ENCODE results near the gene OTOP2.
"Not testable (repeated sequence)": the region's sequence is repeated elsewhere in the genome, so short reads cannot be mapped to it uniquely, and the experiment has no call there.

OTOP2 gene

GRCh38 chr17:74960570-74961342 is 36.7 kb downstream of the OTOP2 start:
- Mint-ChIP-seq H3K36me3 (no peaks in the 10 kb centered on the region), H3K9me3 (no peaks in the 10 kb centered on the region), H3K27ac (no peak overlapping the region), H3K4me1 (peaks cover 11% of the 10 kb centered on the region), H3K27me3 (peaks cover 8% of the 10 kb centered on the region), H3K4me3 (no peak overlapping the region)
- peak; percentile 76 for ATAC-seq (ENCODE audit: low read depth)
- DNase-seq (ENCODE audit: low spot score in 2 of 2), result peak in 1 of 2 donors; percentile 31

GRCh38 chr17:74961657-74962350 is 37.7 kb downstream of the OTOP2 start:
- Mint-ChIP-seq H3K27me3 (peaks cover 8% of the 10 kb centered on the region), H3K4me1 (peaks cover 11% of the 10 kb centered on the region), H3K27ac (no peak overlapping the region), H3K36me3 (no peaks in the 10 kb centered on the region), H3K4me3 (no peak overlapping the region), H3K9me3 (no peaks in the 10 kb centered on the region)
- DNase-seq (ENCODE audit: low spot score in 2 of 2) (peak; percentile 81 to 88), ATAC-seq (ENCODE audit: low read depth) (peak; percentile 70)

- Mint-ChIP-seq H3K27me3 (peaks cover 8% of the 10 kb centered on the region), H3K9me3 (no peaks in the 10 kb centered on the region), H3K4me3 (no peak overlapping the region), H3K36me3 (no peaks in the 10 kb centered on the region), H3K4me1 (peaks cover 11% of the 10 kb centered on the region), H3K27ac (no peak overlapping the region)
- DNase-seq (ENCODE audit: low spot score in 2 of 2) (no peak), ATAC-seq (ENCODE audit: low read depth) (no peak)
Measured at GRCh38 chr17:74962622-74963394, 38.7 kb downstream of the OTOP2 start.

GRCh38 chr17:74963656-74964055 is 39.6 kb downstream of the OTOP2 start:
- H3K27ac Mint-ChIP-seq, result no peak overlapping the region
- H3K27me3 Mint-ChIP-seq, result peaks cover 8% of the 10 kb centered on the region

DNA sequence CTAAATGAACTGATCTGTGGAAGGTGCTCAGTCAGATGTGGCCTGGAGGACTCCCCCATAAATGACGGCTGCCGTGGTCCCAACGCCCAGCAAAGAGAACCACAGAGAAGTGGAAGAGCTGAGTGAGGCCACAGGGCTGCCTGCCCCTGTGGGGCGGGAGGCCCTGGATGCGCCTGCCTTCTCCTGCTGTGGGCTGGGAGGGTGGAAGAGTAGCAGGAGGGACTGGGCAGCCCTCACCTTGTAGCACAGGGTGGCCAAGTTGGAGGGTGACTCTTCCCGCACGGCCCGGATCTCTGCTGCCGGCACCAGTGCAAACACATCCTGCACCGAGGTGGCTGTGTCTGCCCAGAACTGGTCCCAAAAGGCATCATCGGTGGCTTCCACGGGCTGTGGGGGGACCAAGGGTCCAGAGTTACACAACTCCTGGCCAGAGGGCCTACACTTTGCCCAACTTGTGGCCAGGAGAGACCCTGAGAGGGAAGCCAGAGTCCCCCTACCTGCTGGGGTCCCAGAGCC is 40.2 kb downstream of the OTOP2 start:
- Mint-ChIP-seq H3K4me1 (peaks cover 11% of the 10 kb centered on the region), H3K27me3 (peaks cover 8% of the 10 kb centered on the region), H3K36me3 (no peaks in the 10 kb centered on the region), H3K4me3 (no peak overlapping the region), H3K27ac (no peak overlapping the region), H3K9me3 (no peaks in the 10 kb centered on the region)
- DNase-seq (ENCODE audit: low spot score in 2 of 2) (no peak), ATAC-seq (ENCODE audit: low read depth) (no peak)

More at GRCh38 chr17:74963656-74964055, 39.6 kb downstream of the OTOP2 start:
- Mint-ChIP-seq H3K9me3 (no peaks in the 10 kb centered on the region), H3K4me3 (no peak overlapping the region), H3K36me3 (no peaks in the 10 kb centered on the region), H3K4me1 (peaks cover 11% of the 10 kb centered on the region)
- DNase-seq (ENCODE audit: low spot score in 2 of 2) (no peak), ATAC-seq (ENCODE audit: low read depth) (no peak)

DNA sequence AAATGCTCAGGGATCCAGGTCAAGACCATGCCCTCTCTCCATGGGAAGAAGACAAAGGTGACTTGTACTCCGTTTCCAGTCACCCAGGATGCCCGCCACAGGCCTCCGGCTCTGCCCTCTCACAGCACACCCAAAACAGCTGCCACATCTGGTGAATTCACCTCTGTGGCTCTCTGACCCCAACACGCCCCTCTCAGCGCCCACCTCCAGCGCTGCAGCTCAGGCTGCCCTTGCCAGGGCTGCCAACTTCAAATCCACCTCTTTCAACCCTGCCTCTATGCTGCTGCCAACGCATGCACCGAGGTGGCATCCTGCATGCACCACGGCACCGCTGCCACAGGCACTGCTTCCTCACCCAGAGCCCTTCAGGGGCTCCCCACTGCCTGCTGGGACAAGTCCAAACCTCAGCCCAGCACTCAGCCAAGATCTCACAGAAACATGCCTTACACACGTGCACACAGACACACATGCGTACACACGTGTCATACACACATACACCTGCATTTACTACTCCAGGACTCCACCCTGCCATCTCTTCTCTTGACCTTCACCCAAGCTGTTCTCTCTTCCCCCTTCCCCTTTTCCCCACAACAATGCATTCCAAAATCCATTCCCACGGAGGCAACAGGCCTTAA is 41.0 kb downstream of the OTOP2 start:
- peaks cover 11% of the 10 kb centered on the region for H3K4me1 Mint-ChIP-seq
- H3K9me3 Mint-ChIP-seq, result no peaks in the 10 kb centered on the region
- H3K27me3 Mint-ChIP-seq, result peaks cover 6% of the 10 kb centered on the region
- H3K27ac Mint-ChIP-seq, result no peak overlapping the region
- no peak overlapping the region for H3K4me3 Mint-ChIP-seq
- ATAC-seq (ENCODE audit: low read depth), result no peak
- DNase-seq (ENCODE audit: low spot score in 2 of 2), result no peak
- H3K36me3 Mint-ChIP-seq, result no peaks in the 10 kb centered on the region

DNA sequence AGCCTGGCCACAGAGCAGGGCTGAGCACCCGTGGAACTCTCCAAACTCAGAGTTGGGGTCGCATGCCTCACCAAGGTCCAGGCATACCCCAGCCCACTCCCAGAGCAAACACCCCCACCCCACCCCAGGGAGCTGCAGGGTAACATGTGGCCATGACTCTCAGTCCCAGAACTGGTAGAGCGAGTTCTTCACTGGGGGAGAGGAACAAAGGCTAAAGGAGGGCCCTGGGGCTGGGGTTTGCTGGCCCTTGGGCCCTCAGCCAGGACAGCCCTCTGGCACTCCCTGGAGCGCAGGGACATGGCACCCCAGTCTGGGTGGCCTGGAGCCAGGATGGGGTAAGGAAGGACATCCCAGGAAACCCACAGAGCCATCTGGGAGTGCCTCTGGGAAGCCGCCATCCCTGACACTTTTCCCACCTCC is 44.3 kb downstream of the OTOP2 start:
- no peaks in the 10 kb centered on the region for H3K36me3 Mint-ChIP-seq
- no peak for DNase-seq (ENCODE audit: low spot score in 2 of 2)
- no peak for ATAC-seq (ENCODE audit: low read depth)
- H3K27ac Mint-ChIP-seq, result no peak overlapping the region
- H3K4me3 Mint-ChIP-seq, result no peak overlapping the region
- H3K4me1 Mint-ChIP-seq, result peaks cover 10% of the 10 kb centered on the region
- peaks cover 8% of the 10 kb centered on the region for H3K27me3 Mint-ChIP-seq
- no peaks in the 10 kb centered on the region for H3K9me3 Mint-ChIP-seq

DNA sequence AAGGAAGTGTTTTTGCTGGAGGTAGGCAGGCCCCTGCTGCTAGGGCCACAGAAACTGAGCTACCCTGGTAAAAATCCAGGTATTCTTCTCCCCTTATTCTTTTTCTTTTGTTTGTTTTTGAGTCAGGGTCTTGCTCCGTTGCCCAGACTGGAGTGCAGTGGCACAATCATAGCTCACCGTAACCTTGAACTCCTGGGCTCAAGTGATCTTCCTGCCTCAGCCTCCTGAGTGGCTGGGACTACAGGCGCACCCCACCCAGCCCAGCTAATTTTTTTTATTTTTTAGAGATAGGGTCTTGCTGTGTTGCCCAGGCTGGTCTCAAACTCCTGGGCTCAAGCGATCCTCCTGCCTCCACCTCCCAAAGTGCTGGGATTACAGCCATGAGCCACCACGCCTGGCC is 45.4 kb downstream of the OTOP2 start:
- not testable (repeated sequence) for DNase-seq (ENCODE audit: low spot score in 2 of 2); ATAC-seq (ENCODE audit: low read depth); H3K9me3 Mint-ChIP-seq; H3K4me3 Mint-ChIP-seq; H3K4me1 Mint-ChIP-seq; H3K36me3 Mint-ChIP-seq; H3K27ac Mint-ChIP-seq
- H3K27me3 Mint-ChIP-seq, result peaks cover 10% of the 10 kb centered on the region

DNA sequence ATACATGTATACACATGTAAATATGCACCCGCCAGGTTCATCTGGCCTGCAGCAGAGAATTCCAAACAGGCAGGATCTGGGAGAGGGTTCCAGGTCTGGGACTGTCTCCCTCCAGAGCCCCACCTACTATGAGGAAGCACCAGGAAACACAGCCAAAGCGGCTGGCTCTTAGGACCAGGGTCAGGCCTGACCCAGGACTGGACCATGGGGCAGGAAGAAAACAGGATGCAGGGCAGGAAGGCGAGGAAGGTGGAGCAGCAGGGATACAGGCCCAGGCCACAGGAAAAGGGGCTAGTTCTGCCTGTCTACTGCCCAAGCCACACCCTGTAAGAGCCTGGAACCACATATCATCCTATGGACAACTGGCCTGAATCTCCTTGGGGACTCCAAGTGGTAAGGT is 46.3 kb downstream of the OTOP2 start:
- DNase-seq (ENCODE audit: low spot score in 2 of 2) (no peak), ATAC-seq (ENCODE audit: low read depth) (no peak)
- H3K36me3 Mint-ChIP-seq, result no peaks in the 10 kb centered on the region
- peaks cover 6% of the 10 kb centered on the region for H3K4me1 Mint-ChIP-seq
- no peak overlapping the region for H3K27ac Mint-ChIP-seq
- H3K4me3 Mint-ChIP-seq, result no peak overlapping the region
- H3K9me3 Mint-ChIP-seq, result no peaks in the 10 kb centered on the region
- peaks cover 8% of the 10 kb centered on the region for H3K27me3 Mint-ChIP-seq

GRCh38 chr17:74971069-74971841 is 47.2 kb downstream of the OTOP2 start:
- H3K27me3 Mint-ChIP-seq, result peaks cover 10% of the 10 kb centered on the region
- peak overlapping the region; percentile 70 for H3K4me3 Mint-ChIP-seq
- H3K27ac Mint-ChIP-seq, result no peak overlapping the region
- H3K4me1 Mint-ChIP-seq, result peaks cover 6% of the 10 kb centered on the region
- no peak for ATAC-seq (ENCODE audit: low read depth)
- DNase-seq (ENCODE audit: low spot score in 2 of 2), result no peak
- no peaks in the 10 kb centered on the region for H3K9me3 Mint-ChIP-seq
- H3K36me3 Mint-ChIP-seq, result no peaks in the 10 kb centered on the region

DNA sequence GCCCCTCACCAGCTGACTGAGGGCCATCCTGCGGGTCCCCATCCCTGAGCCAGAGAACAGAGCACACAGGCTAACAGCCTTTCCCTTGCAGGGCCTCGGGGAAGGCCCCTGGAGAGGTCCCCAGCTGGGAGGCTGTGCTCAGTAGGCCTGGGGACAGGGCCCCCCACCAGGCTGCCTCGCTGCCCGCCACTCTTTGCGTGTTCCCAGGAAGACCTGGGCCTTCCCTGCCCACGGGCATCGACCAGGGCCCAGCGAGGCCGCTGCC is 47.7 kb downstream of the OTOP2 start:
- peak overlapping the region; percentile 70 for H3K4me3 Mint-ChIP-seq
- H3K27ac Mint-ChIP-seq, result no peak overlapping the region
- no peak for DNase-seq (ENCODE audit: low spot score in 2 of 2)

GRCh38 chr17:74972107-74972972 is 48.3 kb downstream of the OTOP2 start, which contains the start of gene HID1:
TSS of gene HID1 (minus strand) at chr17:74972759. CDS start at chr17:74972656, 103 bp downstream.
- H3K36me3 Mint-ChIP-seq, result no peaks in the 10 kb centered on the region
- ATAC-seq (ENCODE audit: low read depth) (peak; percentile 83), DNase-seq (ENCODE audit: low spot score in 2 of 2) (peak; percentile 61 to 72)
- peak within 1 kb of the TSS; percentile 82 for H3K4me3 Mint-ChIP-seq
- peaks cover 13% of the 10 kb centered on the region for H3K27me3 Mint-ChIP-seq
- peak within 1 kb of the TSS; percentile 9 for H3K27ac Mint-ChIP-seq
- no peaks in the 10 kb centered on the region for H3K9me3 Mint-ChIP-seq
- peaks cover 6% of the 10 kb centered on the region for H3K4me1 Mint-ChIP-seq

More for the DNA sequence above, 47.7 kb downstream of the OTOP2 start:
- no peaks in the 10 kb centered on the region for H3K36me3 Mint-ChIP-seq
- H3K9me3 Mint-ChIP-seq, result no peaks in the 10 kb centered on the region
- ATAC-seq (ENCODE audit: low read depth), result no peak
- H3K4me1 Mint-ChIP-seq, result peaks cover 6% of the 10 kb centered on the region
- peaks cover 12% of the 10 kb centered on the region for H3K27me3 Mint-ChIP-seq
